ENCODE results near the gene C16orf95.
A peak's percentile ranks its signal among the peaks of the same experiment; 100 is the strongest.

Gene C16orf95

GRCh38 chr16:87335625-87336433 is 18.6 kb upstream of the C16orf95 start:
- H3K9me3 ChIP-seq, result no peaks in the 10 kb centered on the region
- DNase-seq, result no peak
- H3K27ac ChIP-seq, result no peak overlapping the region
- H3K36me3 ChIP-seq, result peaks cover 58 to 88% (median 87%) of the 10 kb centered on the region in 3 donors
- TF ChIP-seq CTCF (IDR thresholded peaks at IDR 0.05), result no peak
- no peaks in the 10 kb centered on the region for H3K27me3 ChIP-seq
- no peaks in the 10 kb centered on the region for H3K4me1 ChIP-seq
- H3K4me3 ChIP-seq, result no peak overlapping the region
- intact Hi-C loops (cut with DNase I; ENCODE audit: low total_unique reads), result no loop called here

- Histone ChIP-seq H3K9me3 (no peaks in the 10 kb centered on the region), H3K4me3 (no peak overlapping the region), H3K4me1 (no peaks in the 10 kb centered on the region), H3K36me3 (peaks cover 61 to 93% (median 87%) of the 10 kb centered on the region in 3 donors), H3K27me3 (no peaks in the 10 kb centered on the region), H3K27ac (no peak overlapping the region)
- TF ChIP-seq CTCF (IDR thresholded peaks at IDR 0.05), result no peak
- DNase-seq, result no peak
- intact Hi-C loops (cut with DNase I; ENCODE audit: low total_unique reads), result no loop called here
Observed at GRCh38 chr16:87334651-87335624, 17.7 kb upstream of the C16orf95 start.

GRCh38 chr16:87333581-87334331 is 16.6 kb upstream of the C16orf95 start:
- H3K27ac ChIP-seq, result no peak overlapping the region
- no peaks in the 10 kb centered on the region for H3K4me1 ChIP-seq
- TF ChIP-seq CTCF (IDR thresholded peaks at IDR 0.05), result no peak
- intact Hi-C loops (cut with DNase I; ENCODE audit: low total_unique reads), result no loop called here
- no peaks in the 10 kb centered on the region for H3K9me3 ChIP-seq
- H3K4me3 ChIP-seq, result no peak overlapping the region
- H3K27me3 ChIP-seq, result no peaks in the 10 kb centered on the region
- peaks cover 55 to 91% (median 87%) of the 10 kb centered on the region in 3 donors for H3K36me3 ChIP-seq
- DNase-seq, result no peak

- Histone ChIP-seq H3K4me1 (no peaks in the 10 kb centered on the region), H3K27me3 (no peaks in the 10 kb centered on the region), H3K27ac (no peak overlapping the region), H3K36me3 (peaks cover 54 to 88% (median 87%) of the 10 kb centered on the region in 3 donors), H3K9me3 (no peaks in the 10 kb centered on the region), H3K4me3 (no peak overlapping the region)
- intact Hi-C loops (cut with DNase I; ENCODE audit: low total_unique reads), result no loop called here
- TF ChIP-seq CTCF (IDR thresholded peaks at IDR 0.05), result no peak
- no peak for DNase-seq
Observed at GRCh38 chr16:87333101-87333500, 15.9 kb upstream of the C16orf95 start.

GRCh38 chr16:87332150-87332549 is 15.0 kb upstream of the C16orf95 start:
- H3K36me3 ChIP-seq, result peaks cover 54 to 94% (median 90%) of the 10 kb centered on the region in 3 donors
- H3K27me3 ChIP-seq, result no peaks in the 10 kb centered on the region
- no peak overlapping the region for H3K4me3 ChIP-seq
- intact Hi-C loops (cut with DNase I; ENCODE audit: low total_unique reads), result no loop called here
- no peaks in the 10 kb centered on the region for H3K4me1 ChIP-seq
- no peak for TF ChIP-seq CTCF (IDR thresholded peaks at IDR 0.05)
- H3K27ac ChIP-seq, result no peak overlapping the region
- peak in 1 of 2 donors; percentile 39 for DNase-seq
- H3K9me3 ChIP-seq, result no peaks in the 10 kb centered on the region
